HG03439 (cell line): ENCODE results near the gene SMYD2.

Experiments
- ATAC-seq: cut with Tn5 transposase; IDR thresholded peaks from one replicate; pipeline ENCODE4 v1.9.1; 2021; ENCODE audit warnings: mild to moderate bottlenecking, moderate library complexity; ENCODE audit not compliant: unreplicated experiment

Gene SMYD2

GRCh38 chr1:214300149-214300780, 19.3 kb downstream of the SMYD2 start:
- ATAC-seq: no peak

GRCh38 chr1:214301526-214301925, 20.6 kb downstream of the SMYD2 start:
- no peak for ATAC-seq

DNA sequence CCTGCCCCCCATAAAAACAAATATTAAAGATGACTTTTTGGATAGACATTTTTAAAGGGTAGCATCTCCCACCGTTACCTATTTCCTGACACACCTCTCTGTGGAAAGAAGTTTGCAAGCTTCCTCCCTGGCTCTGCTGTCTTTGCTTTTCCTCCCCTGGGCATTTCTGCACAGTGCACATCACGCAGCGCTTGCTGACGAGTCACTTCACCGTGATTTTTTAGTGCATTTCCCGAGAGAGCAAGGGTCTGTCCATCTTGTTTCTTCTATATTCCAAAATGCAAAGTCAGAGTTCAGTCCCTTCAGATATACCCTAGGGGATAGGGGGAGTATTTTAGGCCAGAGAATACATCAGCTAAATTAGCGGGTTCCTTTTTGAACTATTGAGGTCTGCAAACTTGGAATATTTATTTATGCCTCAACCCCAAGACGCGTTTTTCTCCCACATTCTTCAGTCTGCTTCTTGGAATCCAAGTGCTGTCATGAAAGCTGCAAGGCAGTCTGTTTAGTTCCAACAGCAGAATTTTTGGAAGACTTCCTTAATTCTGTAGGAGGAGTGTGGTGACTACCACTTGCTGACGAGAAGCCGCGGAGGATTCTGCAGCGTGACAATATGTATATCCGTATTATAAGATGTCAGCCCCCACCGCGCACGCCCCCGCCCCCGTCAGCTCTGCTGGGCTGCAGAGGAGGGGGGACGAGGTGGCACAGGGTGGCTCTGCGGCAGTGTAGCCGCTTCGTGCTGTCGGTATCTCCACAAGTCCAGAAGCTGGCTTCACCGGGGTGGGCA, 22.4 kb downstream of the SMYD2 start:
- no peak for ATAC-seq

GRCh38 chr1:214305164-214305751, 24.3 kb downstream of the SMYD2 start:
- no peak for ATAC-seq

GRCh38 chr1:214306269-214306668, 25.3 kb downstream of the SMYD2 start:
- ATAC-seq: no peak

DNA sequence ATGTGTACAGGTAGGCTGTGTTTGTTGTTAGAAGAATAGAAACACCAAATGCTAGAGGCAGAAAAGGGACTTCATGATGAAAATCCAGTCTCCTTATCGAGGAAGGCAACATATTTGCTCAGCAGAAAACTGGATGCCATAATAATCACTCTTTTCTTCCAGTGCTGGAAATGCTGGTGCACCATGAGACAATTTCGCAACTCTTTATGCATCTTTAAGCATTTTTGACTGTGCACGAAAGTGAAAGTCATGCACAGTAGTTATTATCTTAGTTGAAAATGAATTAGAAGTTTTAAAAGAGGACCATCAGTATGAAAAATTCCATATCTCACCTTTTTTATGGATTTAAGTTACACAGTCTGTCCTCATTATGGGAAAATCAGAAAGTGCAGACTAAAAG, 29.1 kb downstream of the SMYD2 start:
- no peak for ATAC-seq

GRCh38 chr1:214310777-214311690, 30.1 kb downstream of the SMYD2 start:
- ATAC-seq: no peak

DNA sequence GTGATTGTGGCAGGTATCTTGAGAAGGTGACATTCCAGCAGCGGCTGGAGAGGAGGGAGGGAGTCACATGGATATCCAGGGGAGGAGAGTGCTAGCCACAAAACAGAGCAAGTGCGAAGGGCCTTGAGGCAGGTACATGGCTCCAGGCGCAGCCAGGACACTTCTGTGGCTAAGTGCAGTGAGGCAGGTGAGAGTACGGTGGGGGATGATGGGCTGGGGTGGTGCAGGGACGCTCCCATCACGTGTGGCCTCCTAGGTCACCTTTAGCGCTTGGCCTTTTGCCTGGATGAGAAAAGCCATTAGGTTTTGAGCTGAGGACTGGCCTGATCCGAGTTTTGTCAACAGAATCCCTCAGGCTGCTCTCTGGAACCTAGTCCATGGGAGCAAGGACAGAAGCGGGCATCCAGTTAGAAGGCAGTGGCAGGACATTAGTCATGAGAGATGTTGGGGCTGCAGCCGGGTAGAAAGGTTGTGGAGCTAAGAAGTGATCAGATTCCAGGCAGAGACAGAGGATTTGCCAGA, 31.6 kb downstream of the SMYD2 start:
- no peak for ATAC-seq

GRCh38 chr1:214314178-214314843, 33.4 kb downstream of the SMYD2 start:
- no peak for ATAC-seq

- ATAC-seq: no peak
These were observed 35.6 kb downstream of the SMYD2 start for GRCh38 chr1:214316593-214316992.

DNA sequence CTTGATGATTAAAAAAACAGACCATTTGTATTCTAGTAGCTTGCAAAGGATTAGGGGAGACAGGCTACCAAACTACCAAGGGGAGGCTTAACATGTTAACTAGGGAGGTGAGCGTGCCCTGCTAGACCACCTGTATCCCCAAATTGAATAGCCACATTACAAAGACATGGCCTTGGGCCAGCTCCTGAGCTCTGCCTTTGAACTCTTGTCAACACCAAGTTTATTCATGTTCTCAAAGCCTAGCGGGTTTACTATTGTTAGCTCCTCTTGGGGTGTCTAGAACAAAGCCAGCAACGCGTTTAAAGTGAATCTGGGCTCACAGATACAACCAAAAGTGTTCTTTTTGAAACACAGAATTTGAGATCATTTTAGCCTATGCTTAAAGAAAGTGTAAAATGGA, 36.3 kb downstream of the SMYD2 start:
- no peak for ATAC-seq

DNA sequence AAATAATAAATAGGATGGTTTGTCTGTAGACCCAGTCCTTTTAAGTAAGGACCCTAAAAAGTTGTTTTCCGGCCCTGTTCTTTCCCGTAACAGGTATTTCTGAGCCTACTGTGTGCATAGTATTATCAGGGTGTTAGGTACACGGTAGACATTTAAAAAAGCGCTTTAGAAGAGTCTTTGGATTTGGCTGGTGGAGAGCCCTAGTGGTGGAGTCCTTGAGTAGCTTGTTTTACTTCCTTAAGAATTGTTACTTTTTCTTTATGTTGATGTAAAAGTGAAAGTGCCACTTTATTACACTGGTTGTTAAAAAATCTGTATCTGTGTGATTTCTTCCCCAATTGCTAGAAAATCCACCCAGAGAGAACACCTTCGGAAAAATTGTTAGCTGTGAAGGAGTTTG, 36.8 kb downstream of the SMYD2 start:
- ATAC-seq: peak; percentile 19

- peak; percentile 52 for ATAC-seq
These were observed 37.4 kb downstream of the SMYD2 start for GRCh38 chr1:214318356-214318755.

- no peak for ATAC-seq
These were observed 38.2 kb downstream of the SMYD2 start for GRCh38 chr1:214318956-214319736.

DNA sequence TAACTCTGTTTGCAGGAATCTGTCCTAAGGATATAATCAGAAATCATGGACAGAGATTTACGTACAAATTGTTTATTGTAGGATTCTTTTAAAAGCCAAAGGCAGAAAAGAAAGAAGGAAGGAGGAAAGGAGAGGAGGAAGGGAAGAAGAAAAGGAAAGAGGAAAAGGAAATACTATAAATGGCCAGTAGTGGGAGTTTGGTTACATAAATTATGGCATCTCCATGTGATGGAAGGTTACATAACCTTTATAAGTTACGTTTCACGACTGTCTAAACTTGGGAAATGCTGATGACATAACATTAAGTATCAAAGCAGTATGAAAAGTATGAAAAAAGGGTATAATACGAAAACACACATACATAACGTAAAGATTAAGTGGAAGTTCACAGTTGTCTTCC, 39.0 kb downstream of the SMYD2 start:
- ATAC-seq: no peak

- peak; percentile 73 for ATAC-seq
These were observed 40.9 kb downstream of the SMYD2 start for GRCh38 chr1:214321705-214322453.

- no peak for ATAC-seq
These were observed 44.2 kb downstream of the SMYD2 start for GRCh38 chr1:214324896-214325800.

GRCh38 chr1:214326406-214326805, 45.4 kb downstream of the SMYD2 start:
- ATAC-seq: peak; percentile 43
